Skeletal muscle cell (primary cell): Measurements from ENCODE around the gene PRSS3.
"Not testable (repeated sequence)": the region's sequence is repeated elsewhere in the genome, so short reads cannot be mapped to it uniquely, and the experiment has no call there.

ENCODE experiments used
- DNase-seq: peaks from one replicate; pipeline ENCODE4 v3.0.0-alpha.2; 2010; ENCODE audit warnings: low read depth
- H3K4me3 ChIP-seq: 2 replicates; pipeline ENCODE4 v1.5.1; 2011; ENCODE audit warnings: low read depth, mild to moderate bottlenecking, control low read depth, low read length, moderate library complexity

Gene PRSS3

GRCh38 chr9:33795281-33795680 lies at the start of gene PRSS3:
PRSS3 (plus strand) TSS chr9:33795561; CDS start chr9:33795574, 13 bp downstream.
- DNase-seq = no peak
- H3K4me3 ChIP-seq = no peak within 1 kb of the TSS

- DNase-seq = no peak
- H3K4me3 ChIP-seq = no peak overlapping the region
Measured at GRCh38 chr9:33748633-33749304, 46.6 kb upstream of the PRSS3 start.

GRCh38 chr9:33749305-33749654 lies 46.1 kb upstream of the PRSS3 start:
- DNase-seq, H3K4me3 ChIP-seq: not testable (repeated sequence)

GRCh38 chr9:33750307-33750838 lies 45.0 kb upstream of the PRSS3 start:
- DNase-seq = no peak
- H3K4me3 ChIP-seq = peak overlapping the region; percentile 56

- peak overlapping the region; percentile 56 for H3K4me3 ChIP-seq
- DNase-seq = no peak
Measured at GRCh38 chr9:33750839-33751339, 44.5 kb upstream of the PRSS3 start.

- H3K4me3 ChIP-seq = no peak overlapping the region
- no peak for DNase-seq
Measured at GRCh38 chr9:33751536-33752129, 43.7 kb upstream of the PRSS3 start.

GRCh38 chr9:33752130-33752637 lies 43.2 kb upstream of the PRSS3 start:
- H3K4me3 ChIP-seq = no peak overlapping the region
- DNase-seq = no peak

GRCh38 chr9:33752789-33753188 lies 42.6 kb upstream of the PRSS3 start:
- not testable (repeated sequence) for H3K4me3 ChIP-seq, DNase-seq

GRCh38 chr9:33759648-33760047 lies 35.7 kb upstream of the PRSS3 start:
- not testable (repeated sequence) for H3K4me3 ChIP-seq, DNase-seq

- H3K4me3 ChIP-seq = no peak overlapping the region
- DNase-seq = no peak
Measured at GRCh38 chr9:33762343-33762742, 33.0 kb upstream of the PRSS3 start.

GRCh38 chr9:33763709-33764108 lies 31.7 kb upstream of the PRSS3 start:
- H3K4me3 ChIP-seq, DNase-seq: not testable (repeated sequence)

- peak; percentile 17 for DNase-seq
- H3K4me3 ChIP-seq = no peak overlapping the region
Measured at GRCh38 chr9:33765411-33765810, 29.9 kb upstream of the PRSS3 start.

- DNase-seq, H3K4me3 ChIP-seq: not testable (repeated sequence)
Measured at GRCh38 chr9:33770156-33770880, 25.0 kb upstream of the PRSS3 start.

- H3K4me3 ChIP-seq, DNase-seq: not testable (repeated sequence)
Measured at GRCh38 chr9:33773135-33773534, 22.2 kb upstream of the PRSS3 start.

GRCh38 chr9:33774074-33774659 lies 21.2 kb upstream of the PRSS3 start:
- not testable (repeated sequence) for H3K4me3 ChIP-seq, DNase-seq

- H3K4me3 ChIP-seq = no peak overlapping the region
- no peak for DNase-seq
Measured at GRCh38 chr9:33776578-33776977, 18.8 kb upstream of the PRSS3 start.

GRCh38 chr9:33778700-33779351 lies 16.5 kb upstream of the PRSS3 start:
- H3K4me3 ChIP-seq = no peak overlapping the region
- DNase-seq = no peak

GRCh38 chr9:33780276-33780675 lies 15.1 kb upstream of the PRSS3 start:
- DNase-seq = no peak
- H3K4me3 ChIP-seq = no peak overlapping the region

GRCh38 chr9:33781736-33782135 lies 13.6 kb upstream of the PRSS3 start:
- no peak overlapping the region for H3K4me3 ChIP-seq
- DNase-seq = no peak
